Dermis blood vessel endothelial cell (primary cell): ENCODE measurements around the gene RNF224. TPM values are rescaled to one million over a fixed set of nuclear protein-coding genes. Genes with fewer than 3 reads are reported as not detected.

Experiments
- DNase-seq: peaks from one replicate; pipeline ENCODE4 v3.0.0; 2010
- total RNA-seq: library from RNA; depleted of rRNA; stranded (reverse); fragments of >200 nt; gene quantifications from 2 replicates; pipeline ENCODE4 v1.2.3, GENCODE V29; 2014

The RNF224 gene
- total RNA-seq, 1 donor from 2014 or later, result not detected

- DNase-seq, result no peak
Measured at GRCh38 chr9:137273611-137274320, 46.5 kb downstream of the RNF224 start.

- DNase-seq, result no peak
Measured at GRCh38 chr9:137275203-137275587, 47.9 kb downstream of the RNF224 start.

DNA sequence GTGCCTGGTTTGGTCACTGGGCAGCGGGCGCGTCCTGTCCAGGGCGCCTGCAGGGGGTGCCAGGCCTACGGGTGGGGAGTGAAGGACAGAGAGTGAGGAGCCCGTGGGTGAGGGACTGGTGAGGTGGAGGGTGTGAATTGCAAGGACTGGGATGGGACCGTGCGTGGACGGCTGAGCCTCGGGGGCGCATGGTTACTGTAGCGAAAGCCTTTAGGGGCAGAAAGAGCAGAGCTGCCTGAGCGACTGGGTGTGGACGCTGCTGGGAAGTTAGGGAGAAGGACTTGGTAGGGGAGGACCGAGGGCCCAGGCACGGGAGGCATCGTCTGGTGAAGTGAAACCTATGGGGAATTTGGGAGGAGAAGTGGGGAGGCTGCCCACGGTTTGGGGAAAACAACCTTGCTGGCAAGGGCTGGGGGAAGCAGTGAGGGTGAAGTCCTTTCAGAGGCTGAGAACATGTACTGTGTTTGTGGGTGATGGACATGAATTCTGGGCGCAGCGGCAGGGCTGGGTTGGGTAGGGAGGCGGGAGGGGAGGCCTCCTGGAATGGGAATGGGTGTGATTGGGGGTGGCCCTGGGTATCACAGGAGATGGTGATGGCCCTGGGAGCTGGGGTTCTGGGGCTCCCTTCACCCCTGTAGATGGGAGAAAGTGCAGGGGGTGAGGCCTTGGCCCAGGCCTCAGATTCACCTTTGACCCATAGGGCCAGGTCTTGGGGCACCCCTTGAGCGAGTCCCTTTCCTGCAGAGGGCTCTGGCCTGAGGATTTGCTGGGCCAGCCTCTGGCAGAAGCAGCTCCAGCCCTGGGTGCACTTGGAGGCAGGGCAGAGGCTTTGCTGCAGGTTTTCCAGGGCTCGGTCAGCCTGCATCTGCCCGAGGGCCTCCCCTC, 48.5 kb downstream of the RNF224 start:
- DNase-seq, result no peak

- peak; percentile 61 for DNase-seq
Measured at GRCh38 chr9:137276473-137277328, 49.4 kb downstream of the RNF224 start.

- peak; percentile 95 for DNase-seq
Measured at GRCh38 chr9:137277329-137278041, 50.2 kb downstream of the RNF224 start, which contains the start of gene TOR4A. TOR4A (plus strand) TSS chr9:137277726; CDS start chr9:137278690, 964 bp downstream.

- DNase-seq, result peak; percentile 48
Measured at GRCh38 chr9:137278061-137278701, 50.9 kb downstream of the RNF224 start.

Other genes starting within 250 kb of the RNF224 start
- gene PTGDS, start 250.0 kb upstream of the RNF224 start, total RNA-seq, result 0.17 and 0.60 TPM in 2 replicates
- gene LCNL1, start 244.5 kb upstream of the RNF224 start, total RNA-seq, result not detected in 2 replicates
- 13.5 and 17.9 TPM in 2 replicates for gene PAXX, start 235.1 kb upstream of the RNF224 start, total RNA-seq
- 0.09 TPM in 1 of 2 replicates, not detected in the other for gene CLIC3, start 230.9 kb upstream of the RNF224 start, total RNA-seq
- 8.5 and 13.3 TPM in 2 replicates for gene ABCA2, start 199.3 kb upstream of the RNF224 start, total RNA-seq
- gene FUT7, start 195.4 kb upstream of the RNF224 start, total RNA-seq, result not detected in 2 replicates
- 39.7 and 46.8 TPM in 2 replicates for gene NPDC1, start 181.3 kb upstream of the RNF224 start, total RNA-seq
- gene ENTPD2, start 173.4 kb upstream of the RNF224 start, total RNA-seq, result not detected in 2 replicates
- gene SAPCD2, start 156.9 kb upstream of the RNF224 start, total RNA-seq, result 6.0 and 36.3 TPM in 2 replicates
- gene UAP1L1, start 150.0 kb upstream of the RNF224 start, total RNA-seq, result 27.0 and 27.2 TPM in 2 replicates
- 73.1 and 76.6 TPM in 2 replicates for gene MAN1B1, start 140.5 kb upstream of the RNF224 start, total RNA-seq
- 81.5 and 98.5 TPM in 2 replicates for gene DPP7, start 112.8 kb upstream of the RNF224 start, total RNA-seq
- 0.05 and 0.17 TPM in 2 replicates for gene GRIN1, start 88.3 kb upstream of the RNF224 start, total RNA-seq
- gene LRRC26, start 57.5 kb upstream of the RNF224 start, total RNA-seq, result not detected in 2 replicates
- not detected in 2 replicates for gene TMEM210, start 55.4 kb upstream of the RNF224 start, total RNA-seq
- 23.1 and 33.6 TPM in 2 replicates for gene ANAPC2, start 38.9 kb upstream of the RNF224 start, total RNA-seq
- 112 and 128 TPM in 2 replicates for gene SSNA1, start 38.8 kb upstream of the RNF224 start, total RNA-seq
- gene TPRN, start 26.8 kb upstream of the RNF224 start, total RNA-seq, result 4.6 and 6.6 TPM in 2 replicates
- 31.1 TPM in 2 replicates for gene TMEM203, start 21.9 kb upstream of the RNF224 start, total RNA-seq
- gene NDOR1, start 21.8 kb upstream of the RNF224 start, total RNA-seq, result 3.4 and 5.8 TPM in 2 replicates
- gene RNF208, start 5.3 kb upstream of the RNF224 start, total RNA-seq, result 0.14 TPM in 1 of 2 replicates, not detected in the other
- gene CYSRT1, start 2.3 kb upstream of the RNF224 start, total RNA-seq, result 0.17 and 0.37 TPM in 2 replicates
- not detected in 2 replicates for gene SLC34A3, start 3.4 kb downstream of the RNF224 start, total RNA-seq
- gene TUBB4B, start 13.8 kb downstream of the RNF224 start, total RNA-seq, result 128 and 305 TPM in 2 replicates
- 0.34 TPM in 1 of 2 replicates, not detected in the other for gene STPG3, start 23.8 kb downstream of the RNF224 start, total RNA-seq
- gene NELFB, start 27.8 kb downstream of the RNF224 start, total RNA-seq, result 55.3 and 83.7 TPM in 2 replicates
- 29.8 and 46.0 TPM in 2 replicates for gene TOR4A, start 50.2 kb downstream of the RNF224 start, total RNA-seq
- 64.3 and 82.2 TPM in 2 replicates for gene NRARP, start 74.8 kb downstream of the RNF224 start, total RNA-seq
- 32.9 and 43.1 TPM in 2 replicates for gene EXD3, start 195.7 kb downstream of the RNF224 start, total RNA-seq
- gene NOXA1, start 195.9 kb downstream of the RNF224 start, total RNA-seq, result 1.5 and 2.6 TPM in 2 replicates
- 0.23 and 0.34 TPM in 2 replicates for gene ENTPD8, start 213.9 kb downstream of the RNF224 start, total RNA-seq
- gene NSMF, start 231.8 kb downstream of the RNF224 start, total RNA-seq, result 32.7 and 32.8 TPM in 2 replicates